Thyroid gland (tissue), 4 donors: Measurements from ENCODE around the gene DSCAM.

Experiments
- POLR2A ChIP-seq, 2 donors: fragments of 450-650 bp; IDR thresholded peaks; one replicate each; pipeline ENCODE4 v1.6.1; 2017; ENCODE audit warnings: antibody characterized with exemption in 2 of 2, mild to moderate bottlenecking in 2 of 2, moderate library complexity in 1 of 2
- TF ChIP-seq, protein P1 (sequence below), 6 experiments: fragments of 200-600 bp in 3 of 6; fragments of 450-650 bp in 3 of 6; sonication (generic) in 3 of 6; IDR thresholded peaks; one replicate each; pipeline ENCODE4 v1.5.1; 2016 to 2019; ENCODE audit warnings: antibody characterized with exemption in 6 of 6, mild to moderate bottlenecking in 2 of 6, inconsistent platforms in 1 of 6, moderate library complexity in 1 of 6

DNA sequence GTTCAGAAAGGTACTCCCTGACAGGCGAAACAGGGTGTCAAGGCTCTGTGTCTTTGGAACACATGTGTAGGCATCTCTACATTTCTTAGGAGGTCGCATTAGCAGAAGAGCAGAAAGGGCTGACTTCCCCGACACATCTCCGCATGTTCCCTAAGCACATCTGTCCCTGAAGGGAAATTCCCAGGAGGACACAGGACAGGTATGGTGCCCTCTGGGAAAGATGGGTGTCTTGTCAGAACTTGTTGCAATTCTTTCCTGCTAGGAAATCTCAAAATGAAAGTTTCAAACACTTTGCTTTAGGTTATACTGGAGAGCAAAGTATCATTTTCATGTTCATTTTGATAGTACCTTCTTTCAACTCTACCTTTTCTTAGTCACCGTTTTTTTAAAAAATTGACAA, 2.0 kb downstream of the DSCAM start:
- TF ChIP-seq, protein P1, sequence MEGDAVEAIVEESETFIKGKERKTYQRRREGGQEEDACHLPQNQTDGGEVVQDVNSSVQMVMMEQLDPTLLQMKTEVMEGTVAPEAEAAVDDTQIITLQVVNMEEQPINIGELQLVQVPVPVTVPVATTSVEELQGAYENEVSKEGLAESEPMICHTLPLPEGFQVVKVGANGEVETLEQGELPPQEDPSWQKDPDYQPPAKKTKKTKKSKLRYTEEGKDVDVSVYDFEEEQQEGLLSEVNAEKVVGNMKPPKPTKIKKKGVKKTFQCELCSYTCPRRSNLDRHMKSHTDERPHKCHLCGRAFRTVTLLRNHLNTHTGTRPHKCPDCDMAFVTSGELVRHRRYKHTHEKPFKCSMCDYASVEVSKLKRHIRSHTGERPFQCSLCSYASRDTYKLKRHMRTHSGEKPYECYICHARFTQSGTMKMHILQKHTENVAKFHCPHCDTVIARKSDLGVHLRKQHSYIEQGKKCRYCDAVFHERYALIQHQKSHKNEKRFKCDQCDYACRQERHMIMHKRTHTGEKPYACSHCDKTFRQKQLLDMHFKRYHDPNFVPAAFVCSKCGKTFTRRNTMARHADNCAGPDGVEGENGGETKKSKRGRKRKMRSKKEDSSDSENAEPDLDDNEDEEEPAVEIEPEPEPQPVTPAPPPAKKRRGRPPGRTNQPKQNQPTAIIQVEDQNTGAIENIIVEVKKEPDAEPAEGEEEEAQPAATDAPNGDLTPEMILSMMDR (IDR thresholded peaks at IDR 0.05): no peak
- no peak for TF ChIP-seq POLR2A (IDR thresholded peaks at IDR 0.05)
